GM23248 (cell line): ENCODE measurements around the gene TAS2R46. TPM values are rescaled to one million over a fixed set of nuclear protein-coding genes. Genes with fewer than 3 reads are reported as not detected.

Experiments
- DNase-seq: peaks from one replicate; pipeline ENCODE4 v3.0.0-alpha.2; 2015
- H2AFZ ChIP-seq: fragments of 200-600 bp; sonication (generic); 2 replicates; pipeline ENCODE4 v1.6.1; 2016; ENCODE audit warnings: antibody characterized with exemption
- H3F3A ChIP-seq: fragments of 200-600 bp; sonication (generic); 2 replicates; pipeline ENCODE4 v1.6.1; 2016; ENCODE audit warnings: mild to moderate bottlenecking, antibody characterized with exemption, mixed run types; ENCODE audit not compliant: insufficient read depth
- H3K27ac ChIP-seq: fragments of 200-600 bp; sonication (generic); 2 replicates; pipeline ENCODE4 v1.5.1; 2016; ENCODE audit warnings: mild to moderate bottlenecking
- H3K27me3 ChIP-seq: fragments of 200-600 bp; sonication (generic); replicated peaks from 2 replicates; pipeline ENCODE4 v1.6.1; 2016; ENCODE audit warnings: mild to moderate bottlenecking; ENCODE audit not compliant: insufficient read depth
- H3K36me3 ChIP-seq: fragments of 200-600 bp; sonication (generic); 2 replicates; pipeline ENCODE4 v1.6.1; 2016; ENCODE audit warnings: low read depth, mild to moderate bottlenecking
- H3K4me1 ChIP-seq: fragments of 200-600 bp; sonication (generic); 2 replicates; pipeline ENCODE4 v1.6.1; 2016; ENCODE audit warnings: mild to moderate bottlenecking; ENCODE audit not compliant: insufficient read depth
- H3K4me2 ChIP-seq: fragments of 200-600 bp; sonication (generic); one replicate; pipeline ENCODE4 v1.6.1; 2016; ENCODE audit warnings: mild to moderate bottlenecking; ENCODE audit not compliant: unreplicated experiment
- H3K4me3 ChIP-seq: fragments of 200-600 bp; sonication (generic); 2 replicates; pipeline ENCODE4 v1.5.1; 2016; ENCODE audit warnings: mild to moderate bottlenecking
- H3K79me2 ChIP-seq: fragments of 200-600 bp; sonication (generic); 2 replicates; pipeline ENCODE4 v1.6.1; 2016; ENCODE audit warnings: mild to moderate bottlenecking; ENCODE audit not compliant: insufficient read depth
- H3K9ac ChIP-seq: fragments of 200-600 bp; sonication (generic); 2 replicates; pipeline ENCODE4 v1.6.1; 2016; ENCODE audit warnings: mild to moderate bottlenecking
- H3K9me2 ChIP-seq: fragments of 200-600 bp; sonication (generic); 2 replicates; pipeline ENCODE4 v1.6.1; 2016; ENCODE audit warnings: mixed run types, mild to moderate bottlenecking, moderate library complexity; ENCODE audit not compliant: insufficient read depth
- H3K9me3 ChIP-seq: fragments of 200-600 bp; sonication (generic); one replicate; pipeline ENCODE4 v1.6.1; 2017; ENCODE audit warnings: low read depth
- H4K20me1 ChIP-seq: fragments of 200-600 bp; sonication (generic); 2 replicates; pipeline ENCODE4 v1.6.0; 2016; ENCODE audit not compliant: insufficient read depth
- EZH2 ChIP-seq: fragments of 200-600 bp; sonication (generic); IDR thresholded peaks from 2 replicates; pipeline ENCODE4 v1.6.1; 2018; ENCODE audit warnings: antibody characterized with exemption, mild to moderate bottlenecking; ENCODE audit not compliant: insufficient read depth, poor library complexity, severe bottlenecking
- EZH2phosphoT487 ChIP-seq: fragments of 200-600 bp; sonication (generic); IDR thresholded peaks from 2 replicates; pipeline ENCODE4 v1.6.1; 2018; ENCODE audit warnings: antibody characterized with exemption, moderate library complexity, mild to moderate bottlenecking, low read depth; ENCODE audit not compliant: insufficient read depth
- WGBS, 2 experiments: methylation state at CpG; one replicate each; pipeline ENCODE4 v1.1.6; 2015 to 2017; ENCODE audit warnings: low lambda C conversion rate in 2 of 2, low coverage in 1 of 2; ENCODE audit errors: missing lambda C conversion rate in 2 of 2; 5-methylcytosine and 5-hydroxymethylcytosine counted together
- in situ Hi-C: fragments of 300-500 bp; cut with MboI; formaldehyde crosslinking; loops from 2 replicates; pipeline ENCODE4 v1.15.0; 2020
- polyA plus RNA-seq: library from polyadenylated mRNA; unstranded; fragments of >200 nt; fragmentation: Nextera tagmentation; extraction: Ambion mirVana; gene quantifications from 2 replicates; pipeline ENCODE4 v1.2.1, GENCODE V29; 2016
- total RNA-seq: library from RNA; depleted of rRNA; stranded (reverse); fragments of >200 nt; shearing (Covaris generic); gene quantifications from 2 replicates; pipeline ENCODE4 v1.2.3, GENCODE V29; 2014

The TAS2R46 gene
- total and polyA plus RNA-seq, 2 experiments from 2014 or later = not detected

DNA sequence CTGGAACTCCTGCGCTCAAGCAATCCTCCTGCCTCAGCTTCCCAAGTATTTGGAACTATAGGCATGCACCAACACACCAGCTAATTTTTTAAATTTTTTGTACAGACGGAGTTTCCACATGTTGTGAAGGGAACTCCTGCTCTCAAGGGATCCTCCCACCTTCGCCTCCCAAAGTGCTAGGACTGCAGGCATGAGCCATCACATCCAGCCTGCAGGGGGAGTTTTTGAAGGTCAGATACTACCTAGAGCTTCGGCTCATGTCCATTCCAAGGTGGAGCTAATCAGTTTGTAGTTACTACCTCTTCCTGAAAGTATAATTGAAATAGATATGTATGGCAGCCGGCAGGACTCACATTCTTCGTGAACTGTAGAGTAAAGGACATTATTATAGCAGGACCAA, 36.0 kb downstream of the TAS2R46 start:
- TF ChIP-seq EZH2 (no peak), EZH2phosphoT487 (no peak)
- H3K9me3 ChIP-seq = no peaks in the 10 kb centered on the region
- DNase-seq = no peak
- H3K4me3 ChIP-seq = no peak overlapping the region
- H3K79me2 ChIP-seq = no peaks in the 10 kb centered on the region
- WGBS, 2 experiments = 92% methylated on average over 6 of the region's 6 CpGs
- H3F3A ChIP-seq = no peaks in the 10 kb centered on the region
- H3K4me1 ChIP-seq = no peaks in the 10 kb centered on the region
- in situ Hi-C loops = no loop called here
- H3K27me3 ChIP-seq = no peaks in the 10 kb centered on the region
- H2AFZ ChIP-seq = no peak overlapping the region
- H3K27ac ChIP-seq = no peak overlapping the region
- H3K4me2 ChIP-seq = no peak overlapping the region
- H3K9me2 ChIP-seq = no peaks in the 10 kb centered on the region; the same call in 1 of the 2 replicates
- no peak overlapping the region for H3K9ac ChIP-seq
- H3K36me3 ChIP-seq = no peaks in the 10 kb centered on the region; the same call in 1 of the 2 replicates
- H4K20me1 ChIP-seq = no peaks in the 10 kb centered on the region

DNA sequence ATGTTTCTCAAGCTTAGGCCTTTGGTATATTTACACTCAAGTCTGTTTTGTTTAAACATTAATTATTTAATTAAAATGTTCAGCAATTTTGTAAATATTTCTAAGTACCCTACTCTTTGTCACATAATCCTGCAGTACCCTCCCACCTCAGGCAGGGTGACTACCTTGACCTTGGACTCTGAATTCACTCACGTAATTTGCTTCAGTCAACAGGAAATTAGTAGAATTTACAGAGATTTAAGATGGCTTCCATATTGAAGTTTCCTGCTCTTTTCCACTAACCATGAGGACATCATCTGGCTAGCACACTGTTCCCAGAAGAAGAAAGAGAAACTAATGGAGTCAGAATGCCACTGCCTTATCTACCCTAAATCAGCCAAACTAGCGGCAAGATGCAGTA, 38.7 kb downstream of the TAS2R46 start:
- Histone ChIP-seq H3K9me3 (no peaks in the 10 kb centered on the region), H3K79me2 (no peaks in the 10 kb centered on the region), H3K9me2 (no peaks in the 10 kb centered on the region; the same call in 1 of the 2 replicates), H3K27me3 (no peaks in the 10 kb centered on the region), H3K36me3 (no peaks in the 10 kb centered on the region; the same call in 1 of the 2 replicates), H3K4me1 (no peaks in the 10 kb centered on the region), H2AFZ (no peak overlapping the region), H3K4me2 (no peak overlapping the region), H4K20me1 (no peaks in the 10 kb centered on the region), H3K9ac (no peak overlapping the region), H3K4me3 (no peak overlapping the region), H3K27ac (no peak overlapping the region), H3F3A (no peaks in the 10 kb centered on the region)
- DNase-seq = no peak
- TF ChIP-seq EZH2phosphoT487 (no peak), EZH2 (no peak)
- WGBS, 2 experiments = 90% methylated on average over 2 of the region's 2 CpGs
- in situ Hi-C loops = no loop called here

DNA sequence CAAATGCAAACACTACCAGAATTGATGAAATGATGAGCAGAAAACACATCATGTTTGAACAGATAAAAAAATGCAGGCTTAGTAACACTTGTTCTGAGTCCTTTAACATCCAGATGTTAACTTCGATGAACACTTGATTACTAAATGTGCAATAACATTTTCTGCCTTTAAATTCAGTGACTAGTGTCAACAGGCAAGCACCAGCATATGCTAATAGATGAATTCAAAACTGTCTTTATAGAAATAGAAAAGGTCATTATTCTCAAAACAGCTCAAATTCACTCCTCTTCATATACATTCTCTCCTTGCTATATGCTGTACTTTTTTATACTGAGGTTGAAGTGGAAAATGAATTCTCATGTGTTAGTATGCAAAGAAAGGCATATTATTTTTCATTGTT, 39.6 kb downstream of the TAS2R46 start, which contains the start of gene TAS2R19:
Gene TAS2R19, minus strand, starts transcription at position 101 of the 400 bp plus-strand sequence. Its CDS starts 49 bp downstream, at position 52.
- no peak within 1 kb of the TSS for H3K4me2 ChIP-seq
- TF ChIP-seq EZH2phosphoT487 = no peak
- TF ChIP-seq EZH2 = no peak
- H3K79me2 ChIP-seq = no peaks in the 10 kb centered on the region
- H2AFZ ChIP-seq = no peak within 1 kb of the TSS
- no peak within 1 kb of the TSS for H3K4me3 ChIP-seq
- no peaks in the 10 kb centered on the region; the same call in 1 of the 2 replicates for H3K9me2 ChIP-seq
- no peaks in the 10 kb centered on the region for H3F3A ChIP-seq
- no peak within 1 kb of the TSS for H3K9ac ChIP-seq
- H3K9me3 ChIP-seq = no peaks in the 10 kb centered on the region
- H3K27me3 ChIP-seq = no peaks in the 10 kb centered on the region
- no peaks in the 10 kb centered on the region for H4K20me1 ChIP-seq
- WGBS, 2 experiments = 8 to 13% methylated on average over 1 of the region's 1 CpG
- H3K27ac ChIP-seq = no peak within 1 kb of the TSS
- in situ Hi-C loops = no loop called here
- no peak for DNase-seq
- no peaks in the 10 kb centered on the region; the same call in 1 of the 2 replicates for H3K36me3 ChIP-seq
- H3K4me1 ChIP-seq = no peaks in the 10 kb centered on the region

DNA sequence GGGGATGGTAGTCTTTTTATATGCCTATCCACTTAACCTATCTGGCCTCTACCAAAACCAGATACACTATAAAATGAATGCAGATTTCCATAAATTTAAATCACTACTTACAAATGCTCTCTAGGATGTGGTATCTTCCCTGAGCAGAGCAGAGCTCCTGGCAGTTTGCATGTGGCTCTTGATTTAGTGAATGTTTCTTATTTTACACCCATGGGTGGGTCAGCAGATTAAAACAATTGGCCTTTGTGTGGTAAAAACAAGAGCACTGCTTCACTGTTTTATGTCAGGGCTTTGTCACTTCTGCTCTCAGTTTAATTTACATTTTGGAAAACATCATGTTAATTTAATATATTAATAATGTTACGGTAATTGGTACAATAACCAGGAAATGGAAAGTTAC, 45.2 kb downstream of the TAS2R46 start:
- WGBS, 2 experiments = 95 to 100% methylated on average over 1 of the region's 1 CpG
- in situ Hi-C loops = loop anchor here (5.0 kb wide), 1 partner anchor 55 kb away; no protein-coding TSS in a partner anchor

More for the DNA sequence above, 45.2 kb downstream of the TAS2R46 start:
- no peak overlapping the region for H3K4me2 ChIP-seq
- no peak overlapping the region for H3K27ac ChIP-seq
- no peak overlapping the region for H2AFZ ChIP-seq
- H3K9me3 ChIP-seq = no peaks in the 10 kb centered on the region
- no peaks in the 10 kb centered on the region for H3K4me1 ChIP-seq
- H3K9ac ChIP-seq = no peak overlapping the region
- no peaks in the 10 kb centered on the region for H4K20me1 ChIP-seq
- H3K36me3 ChIP-seq = no peaks in the 10 kb centered on the region
- H3K79me2 ChIP-seq = no peaks in the 10 kb centered on the region
- H3K9me2 ChIP-seq = no peaks in the 10 kb centered on the region
- H3F3A ChIP-seq = no peaks in the 10 kb centered on the region
- no peaks in the 10 kb centered on the region for H3K27me3 ChIP-seq
- H3K4me3 ChIP-seq = no peak overlapping the region
- TF ChIP-seq EZH2 = no peak
- no peak for TF ChIP-seq EZH2phosphoT487
- no peak for DNase-seq
